Measurements from ENCODE around the gene GPC3.

GPC3 gene

GRCh38 chrX:133645256-133645655, 340.1 kb downstream of the GPC3 start:
- no peak overlapping the region for H3K27ac ChIP-seq
- TF ChIP-seq, protein P1, sequence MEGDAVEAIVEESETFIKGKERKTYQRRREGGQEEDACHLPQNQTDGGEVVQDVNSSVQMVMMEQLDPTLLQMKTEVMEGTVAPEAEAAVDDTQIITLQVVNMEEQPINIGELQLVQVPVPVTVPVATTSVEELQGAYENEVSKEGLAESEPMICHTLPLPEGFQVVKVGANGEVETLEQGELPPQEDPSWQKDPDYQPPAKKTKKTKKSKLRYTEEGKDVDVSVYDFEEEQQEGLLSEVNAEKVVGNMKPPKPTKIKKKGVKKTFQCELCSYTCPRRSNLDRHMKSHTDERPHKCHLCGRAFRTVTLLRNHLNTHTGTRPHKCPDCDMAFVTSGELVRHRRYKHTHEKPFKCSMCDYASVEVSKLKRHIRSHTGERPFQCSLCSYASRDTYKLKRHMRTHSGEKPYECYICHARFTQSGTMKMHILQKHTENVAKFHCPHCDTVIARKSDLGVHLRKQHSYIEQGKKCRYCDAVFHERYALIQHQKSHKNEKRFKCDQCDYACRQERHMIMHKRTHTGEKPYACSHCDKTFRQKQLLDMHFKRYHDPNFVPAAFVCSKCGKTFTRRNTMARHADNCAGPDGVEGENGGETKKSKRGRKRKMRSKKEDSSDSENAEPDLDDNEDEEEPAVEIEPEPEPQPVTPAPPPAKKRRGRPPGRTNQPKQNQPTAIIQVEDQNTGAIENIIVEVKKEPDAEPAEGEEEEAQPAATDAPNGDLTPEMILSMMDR (IDR thresholded peaks at IDR 0.05) = no peak
- TF ChIP-seq ZFX (IDR thresholded peaks at IDR 0.05; ENCODE audit: borderline replicate concordance) = no peak

DNA sequence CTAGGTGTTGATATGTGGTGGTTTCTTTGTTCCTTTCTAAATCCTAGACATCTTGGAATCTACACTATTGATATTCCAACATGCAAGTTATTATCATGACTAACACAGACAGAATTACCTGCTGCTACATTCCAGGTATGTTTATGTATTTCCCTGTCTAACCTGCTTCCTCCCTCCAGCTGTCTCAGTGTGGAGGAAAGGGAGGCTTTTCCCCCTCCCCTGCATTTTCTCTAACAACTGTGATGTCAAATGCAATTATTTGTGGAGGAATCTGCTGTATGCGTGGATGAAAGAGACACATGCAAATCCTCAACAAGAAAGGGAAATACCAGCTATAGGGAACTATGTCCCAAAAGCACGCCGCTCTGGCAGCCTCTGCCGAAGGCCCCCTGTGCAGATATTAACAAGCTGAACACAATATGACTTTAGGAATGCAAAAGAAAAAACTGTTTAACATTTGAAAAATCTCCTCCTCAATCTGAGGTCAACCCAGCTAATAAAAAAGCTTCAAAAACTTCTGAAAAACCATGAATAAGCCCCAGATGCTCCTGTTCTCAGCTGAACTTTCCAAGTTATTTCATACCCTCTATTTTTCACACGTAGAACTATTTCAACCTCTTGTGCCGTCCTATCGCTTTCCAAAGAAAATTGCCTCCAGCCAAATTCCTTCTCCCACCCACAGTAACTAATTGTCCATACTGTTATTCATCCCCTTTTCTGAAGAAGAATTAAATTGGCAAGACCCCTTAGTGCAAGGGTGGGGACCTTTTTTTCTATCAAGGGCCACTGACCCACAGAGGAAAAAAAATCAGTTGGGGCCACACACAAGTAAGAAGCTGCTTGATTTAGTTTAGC, 345.0 kb downstream of the GPC3 start:
- H3K27ac ChIP-seq = no peak overlapping the region
- TF ChIP-seq, protein P1 (IDR thresholded peaks at IDR 0.05) = no peak
- TF ChIP-seq ZFX (IDR thresholded peaks at IDR 0.05; ENCODE audit: borderline replicate concordance) = no peak

GRCh38 chrX:133639726-133640125, 345.7 kb downstream of the GPC3 start:
- no peak for TF ChIP-seq ZFX (IDR thresholded peaks at IDR 0.05; ENCODE audit: borderline replicate concordance)
- TF ChIP-seq, protein P1 (IDR thresholded peaks at IDR 0.05) = no peak
- H3K27ac ChIP-seq = no peak overlapping the region

- no peak overlapping the region for H3K27ac ChIP-seq
- TF ChIP-seq ZFX (IDR thresholded peaks at IDR 0.05; ENCODE audit: borderline replicate concordance) = no peak
- TF ChIP-seq, protein P1 (IDR thresholded peaks at IDR 0.05) = no peak
Measured at GRCh38 chrX:133638285-133638684, 347.1 kb downstream of the GPC3 start.

- no peak overlapping the region for H3K27ac ChIP-seq
- TF ChIP-seq ZFX (IDR thresholded peaks at IDR 0.05; ENCODE audit: borderline replicate concordance) = no peak
- TF ChIP-seq, protein P1 (IDR thresholded peaks at IDR 0.05) = no peak
Measured at GRCh38 chrX:133637765-133638164, 347.6 kb downstream of the GPC3 start.

DNA sequence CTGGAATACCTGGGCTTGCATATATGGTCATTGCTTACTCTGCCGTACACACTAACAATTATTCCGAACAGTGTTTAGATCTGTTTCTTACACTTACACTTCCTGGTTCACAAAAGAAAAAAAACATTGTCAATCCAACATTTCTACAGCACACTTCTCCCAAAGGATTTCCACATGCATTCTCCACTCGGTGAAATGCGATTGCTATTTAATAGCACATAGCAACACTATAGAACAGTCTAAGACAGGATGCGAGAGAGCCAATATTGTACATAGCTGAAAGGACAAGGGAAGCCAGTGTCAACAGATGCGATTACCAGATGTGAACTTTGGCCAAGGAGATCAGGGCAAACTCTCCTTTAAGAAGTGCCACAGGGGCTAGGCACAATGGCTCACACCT, 349.4 kb downstream of the GPC3 start:
- no peak overlapping the region for H3K27ac ChIP-seq
- TF ChIP-seq, protein P1 (IDR thresholded peaks at IDR 0.05) = no peak
- TF ChIP-seq ZFX (IDR thresholded peaks at IDR 0.05; ENCODE audit: borderline replicate concordance) = no peak

DNA sequence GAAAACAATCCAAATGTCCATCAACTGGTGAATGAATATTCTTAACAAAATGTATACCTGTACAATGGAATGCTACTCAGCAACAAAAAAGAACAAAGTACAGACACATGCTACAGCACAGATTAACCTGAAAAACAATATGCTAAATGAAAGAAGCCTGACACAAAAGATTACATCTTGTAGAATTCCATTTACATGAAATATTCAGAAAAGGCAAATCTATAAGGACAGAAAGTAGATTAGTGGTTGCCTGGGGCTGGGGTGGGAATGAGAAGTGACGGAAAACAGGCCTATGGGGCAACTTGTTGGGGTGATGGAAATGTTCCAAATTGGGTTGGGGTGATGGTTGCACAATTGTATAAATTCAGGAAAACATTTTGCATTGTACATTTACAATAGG, 351.0 kb downstream of the GPC3 start:
- no peak overlapping the region for H3K27ac ChIP-seq
- TF ChIP-seq, protein P1 (IDR thresholded peaks at IDR 0.05) = no peak
- TF ChIP-seq ZFX (IDR thresholded peaks at IDR 0.05; ENCODE audit: borderline replicate concordance) = no peak
